HepG2 (cell line): Measurements from ENCODE around the gene PPP1R12B. TPM values are rescaled to one million over a fixed set of nuclear protein-coding genes. Genes with fewer than 3 reads are reported as not detected.

ENCODE experiments used
- GATAD2A ChIP-seq: IDR thresholded peaks from 2 replicates; pipeline ENCODE4 v1.6.1; 2016
- GRHL1 ChIP-seq: sonication (generic); formaldehyde crosslinking; conservative IDR thresholded peaks from 2 replicates; pipeline ENCODE4 v1.8.0; 2022; ENCODE audit warnings: missing genetic modification reagents
- KDM5B ChIP-seq: sonication (generic); formaldehyde crosslinking; IDR thresholded peaks from 2 replicates; pipeline ENCODE4 v1.4.0; 2020; ENCODE audit warnings: missing genetic modification reagents, mild to moderate bottlenecking, borderline replicate concordance
- KIAA2018 ChIP-seq: sonication (generic); formaldehyde crosslinking; IDR thresholded peaks from 2 replicates; pipeline ENCODE4 v1.5.0; 2020; ENCODE audit warnings: mild to moderate bottlenecking, missing genetic modification reagents, borderline replicate concordance
- KLF11 ChIP-seq: IDR thresholded peaks from 2 replicates; pipeline ENCODE4 v1.6.1; 2016; ENCODE audit warnings: missing compliant biosample characterization
- MIER2 ChIP-seq: IDR thresholded peaks from 2 replicates; pipeline ENCODE4 v1.6.1; 2016; ENCODE audit warnings: missing biosample characterization, missing genetic modification reagents
- PAF1 ChIP-seq: IDR thresholded peaks from 2 replicates; pipeline ENCODE4 v1.6.1; 2016; ENCODE audit warnings: missing genetic modification reagents, missing compliant biosample characterization
- POLR2G ChIP-seq: fragments of 200-400 bp; formaldehyde crosslinking; IDR thresholded peaks from 2 replicates; pipeline ENCODE4 v1.6.1; 2018; ENCODE audit warnings: mild to moderate bottlenecking, low read depth, low read length, moderate library complexity
- PPARG ChIP-seq: conservative IDR thresholded peaks from 2 replicates; pipeline ENCODE4 v1.6.1; 2016; ENCODE audit warnings: missing biosample characterization, missing genetic modification reagents
- TFAP4 ChIP-seq: sonication (generic); IDR thresholded peaks from 2 replicates; pipeline ENCODE4 v1.6.1; 2016; ENCODE audit warnings: low read depth, borderline replicate concordance
- ZFP1 ChIP-seq: IDR thresholded peaks from 2 replicates; pipeline ENCODE4 v1.6.1; 2016
- ZNF296 ChIP-seq: sonication (generic); formaldehyde crosslinking; conservative IDR thresholded peaks from 2 replicates; pipeline ENCODE4 v1.5.0; 2020; ENCODE audit warnings: mild to moderate bottlenecking, missing genetic modification reagents
- polyA plus RNA-seq, 8 experiments: library from polyadenylated mRNA; depleted of rRNA in 3 of 8; stranded (reverse) in 7 of 8; unstranded in 1 of 8; fragments of >200 nt; fragmentation: Illumina TruSeq in 4 of 8; extraction: Trizol in 4 of 8; gene quantifications; 2 replicates each; pipeline versions ENCODE4 v1.2.1 to v1.2.3, GENCODE V29; 2011 to 2016; ENCODE audit warnings: low read depth in 4 of 8, missing spikeins in 1 of 8, mixed read lengths in 1 of 8; ENCODE audit not compliant: insufficient read depth in 1 of 8
- total RNA-seq, 5 experiments: library from RNA; depleted of rRNA; stranded (reverse); fragments of >200 nt; fragmentation: Illumina TruSeq; extraction: Trizol; gene quantifications; 2 replicates each; pipeline ENCODE4 v1.2.3, GENCODE V29; 2016; ENCODE audit warnings: low read depth in 1 of 5

PPP1R12B gene
- total and polyA plus RNA-seq, 2 of the 13 experiments (the other 11 are each of a cell fraction or from before 2014, with no cell fraction given): 12.0 to 13.6 TPM

GRCh38 chr1:202586018-202586821 lies 237.7 kb downstream of the PPP1R12B start (continued):
- no peak for TF ChIP-seq KDM5B (CRISPR knock-in tag)
- no peak for TF ChIP-seq TFAP4
- TF ChIP-seq KLF11 (CRISPR knock-in tag): no peak
- TF ChIP-seq ZFP1: no peak
- no peak for TF ChIP-seq KIAA2018 (CRISPR knock-in tag)
- TF ChIP-seq MIER2 (CRISPR knock-in tag): no peak
- TF ChIP-seq GATAD2A (CRISPR knock-in tag): 0 out of 2 replicates have a peak, but pooled peaks have one; percentile 27
- TF ChIP-seq PPARG (CRISPR knock-in tag): peak; percentile 18; the same call in 1 of the 2 replicates
- no peak for TF ChIP-seq POLR2G
- TF ChIP-seq GRHL1: no peak
- TF ChIP-seq PAF1: no peak
- TF ChIP-seq ZNF296 (CRISPR knock-in tag): no peak
